ENCODE measurements around the gene HELZ2.

GRCh38 chr20:63529180-63529860 lies 44.7 kb downstream of the HELZ2 start:
- no peak for TF ChIP-seq EZH2 (IDR thresholded peaks at IDR 0.05; ENCODE audit: low read length, unreplicated experiment)
- TF ChIP-seq CTCF (conservative IDR thresholded peaks at IDR 0.05; ENCODE audit: low read depth, low read length) = no peak

Data from PC-3 (cell line).